Stimulated activated CD4-positive, alpha-beta T cell treated with anti-CD3 and anti-CD28 coated beads, Interleukin-2, amount 100 ng/mL, for 4 hours (primary cell): ENCODE data around the gene SNTG2.

Experiments used
- DNase-seq: peaks from one replicate; pipeline ENCODE4 v3.0.0-alpha.2; 2020; ENCODE audit warnings: low read depth

The SNTG2 gene

DNA sequence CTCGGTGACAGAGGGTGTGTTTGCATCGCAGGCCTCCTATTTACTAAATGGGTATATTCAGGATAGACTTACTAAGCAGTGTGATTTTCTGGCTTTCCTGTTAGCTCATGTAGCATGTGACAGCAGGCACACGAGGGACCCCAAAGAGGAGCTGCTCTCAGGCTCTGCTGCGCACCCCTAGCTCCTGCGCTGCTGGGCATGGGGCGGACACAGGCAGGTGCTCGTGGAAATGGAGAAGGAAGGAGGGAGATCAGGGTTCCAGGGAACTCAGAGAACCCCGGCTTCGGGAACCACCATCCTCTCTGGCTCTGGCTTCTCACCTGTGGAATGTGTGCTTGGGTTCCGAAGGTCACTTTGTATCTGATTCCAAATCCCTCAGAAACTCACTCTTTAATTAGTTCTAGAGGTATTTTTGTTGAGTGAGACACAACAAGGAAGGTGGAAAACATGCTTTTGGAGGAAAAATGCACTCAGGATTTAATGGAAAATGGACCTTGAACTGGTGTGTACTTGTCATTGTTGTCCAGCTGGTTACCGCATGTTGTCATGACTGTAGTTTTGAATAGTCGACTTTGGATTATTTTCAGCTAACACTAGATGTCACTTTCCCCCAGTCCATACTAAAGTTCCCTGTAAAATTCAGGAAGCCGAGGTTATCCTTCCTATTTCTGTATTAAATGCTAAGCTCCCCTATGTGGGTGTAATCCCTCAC, 3.5 kb downstream of the SNTG2 start:
- no peak for DNase-seq

GRCh38 chr2:954687-955000, 4.0 kb downstream of the SNTG2 start:
- no peak for DNase-seq

DNA sequence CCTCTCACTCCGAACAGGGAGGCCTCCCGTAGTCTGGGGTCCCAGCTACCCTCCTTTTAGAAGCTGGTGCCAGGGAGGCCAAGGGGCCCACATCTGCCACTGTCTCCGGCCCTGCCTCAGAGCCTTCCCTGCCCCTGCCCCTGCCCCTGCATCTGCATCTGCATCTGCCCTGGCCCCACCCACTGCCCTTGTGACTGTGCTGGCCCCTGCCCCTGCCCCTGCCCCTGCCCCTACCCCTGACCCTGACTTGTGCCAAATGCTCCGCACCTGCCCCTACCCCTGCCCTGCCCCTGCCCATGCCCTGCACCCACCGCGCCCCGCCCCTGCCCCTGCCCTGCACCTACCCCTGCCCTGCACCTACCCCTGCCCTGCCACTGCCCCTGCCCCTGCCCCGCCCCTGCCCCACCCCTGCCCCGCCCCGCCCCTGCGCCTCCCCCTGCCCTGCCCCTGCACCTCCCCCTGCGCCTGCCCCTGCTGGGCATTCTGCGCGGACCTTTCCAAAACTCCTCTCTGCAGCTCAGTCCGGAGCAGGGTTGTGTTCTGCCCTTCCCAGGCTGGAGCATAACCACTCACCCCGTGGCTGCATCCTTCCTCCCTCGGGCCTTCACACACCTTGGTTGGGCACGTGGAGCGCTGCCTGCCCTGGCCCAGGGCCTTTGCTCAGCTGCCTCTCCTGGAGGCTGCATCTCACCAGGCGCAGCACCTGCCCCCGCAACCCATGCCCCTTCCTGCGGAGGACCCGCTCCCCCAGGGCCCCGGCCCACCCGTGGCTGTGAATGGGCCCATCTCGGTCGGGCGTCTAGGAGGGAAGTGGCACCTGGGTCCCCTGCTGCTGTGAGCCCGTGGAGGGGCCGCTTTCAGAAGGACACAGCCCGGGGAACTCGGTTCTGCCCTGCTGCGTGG, 5.4 kb downstream of the SNTG2 start:
- DNase-seq, result no peak

GRCh38 chr2:959457-959856, 8.8 kb downstream of the SNTG2 start:
- no peak for DNase-seq

GRCh38 chr2:960061-960736, 9.6 kb downstream of the SNTG2 start:
- DNase-seq, result no peak

- no peak for DNase-seq
Observed at GRCh38 chr2:961786-962185, 11.1 kb downstream of the SNTG2 start.

DNA sequence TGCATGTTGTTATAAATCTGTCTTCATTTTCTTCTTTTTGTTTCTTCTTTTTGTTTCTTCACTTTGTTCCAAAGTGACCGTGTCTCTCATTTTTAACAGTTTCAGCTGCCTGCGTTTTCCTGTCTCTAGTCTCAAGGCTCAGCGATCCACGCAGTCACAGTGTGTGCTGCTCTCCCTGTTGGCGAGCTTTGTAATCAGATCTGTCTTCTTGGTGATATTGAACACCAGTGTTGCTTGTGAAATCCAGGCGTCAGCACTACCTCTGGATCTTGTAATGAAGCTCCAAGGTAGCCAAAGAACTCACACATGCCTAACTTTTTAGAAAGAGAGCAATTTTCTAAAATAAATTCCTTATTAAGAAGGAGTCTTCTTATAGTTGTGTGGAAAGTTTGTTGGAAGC, 13.2 kb downstream of the SNTG2 start:
- no peak for DNase-seq

GRCh38 chr2:964562-964961, 13.9 kb downstream of the SNTG2 start:
- DNase-seq, result no peak

DNA sequence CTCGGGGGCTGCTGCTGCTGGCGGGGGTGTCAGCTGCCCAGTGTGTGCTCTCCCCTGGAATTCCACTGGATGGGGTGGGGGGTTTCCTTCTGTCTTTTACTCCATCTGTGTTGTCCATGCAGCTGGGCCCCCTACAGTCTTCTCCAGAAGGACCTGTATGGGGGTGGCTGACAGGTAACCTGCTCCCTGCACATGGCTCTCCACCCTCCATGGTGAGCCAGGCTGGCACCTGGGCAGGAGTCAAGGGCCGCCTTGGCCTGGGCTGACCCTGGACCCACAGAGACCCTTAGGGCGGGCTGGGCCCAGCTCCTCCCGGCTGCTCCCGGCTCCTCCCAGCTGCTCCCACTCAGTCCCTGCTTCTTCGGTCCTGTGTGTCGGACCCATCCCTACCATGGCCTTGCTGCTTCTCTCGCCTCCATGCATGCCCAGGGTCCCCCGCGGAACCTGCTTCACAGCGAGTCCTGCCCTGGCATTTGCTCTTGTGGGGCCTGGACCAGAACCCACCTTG, 15.0 kb downstream of the SNTG2 start:
- DNase-seq, result no peak

- DNase-seq, result no peak
Observed at GRCh38 chr2:973129-973528, 22.5 kb downstream of the SNTG2 start.

- no peak for DNase-seq
Observed at GRCh38 chr2:974054-974453, 23.4 kb downstream of the SNTG2 start.

GRCh38 chr2:974502-974901, 23.9 kb downstream of the SNTG2 start:
- DNase-seq, result no peak

GRCh38 chr2:975095-975494, 24.4 kb downstream of the SNTG2 start:
- no peak for DNase-seq

DNA sequence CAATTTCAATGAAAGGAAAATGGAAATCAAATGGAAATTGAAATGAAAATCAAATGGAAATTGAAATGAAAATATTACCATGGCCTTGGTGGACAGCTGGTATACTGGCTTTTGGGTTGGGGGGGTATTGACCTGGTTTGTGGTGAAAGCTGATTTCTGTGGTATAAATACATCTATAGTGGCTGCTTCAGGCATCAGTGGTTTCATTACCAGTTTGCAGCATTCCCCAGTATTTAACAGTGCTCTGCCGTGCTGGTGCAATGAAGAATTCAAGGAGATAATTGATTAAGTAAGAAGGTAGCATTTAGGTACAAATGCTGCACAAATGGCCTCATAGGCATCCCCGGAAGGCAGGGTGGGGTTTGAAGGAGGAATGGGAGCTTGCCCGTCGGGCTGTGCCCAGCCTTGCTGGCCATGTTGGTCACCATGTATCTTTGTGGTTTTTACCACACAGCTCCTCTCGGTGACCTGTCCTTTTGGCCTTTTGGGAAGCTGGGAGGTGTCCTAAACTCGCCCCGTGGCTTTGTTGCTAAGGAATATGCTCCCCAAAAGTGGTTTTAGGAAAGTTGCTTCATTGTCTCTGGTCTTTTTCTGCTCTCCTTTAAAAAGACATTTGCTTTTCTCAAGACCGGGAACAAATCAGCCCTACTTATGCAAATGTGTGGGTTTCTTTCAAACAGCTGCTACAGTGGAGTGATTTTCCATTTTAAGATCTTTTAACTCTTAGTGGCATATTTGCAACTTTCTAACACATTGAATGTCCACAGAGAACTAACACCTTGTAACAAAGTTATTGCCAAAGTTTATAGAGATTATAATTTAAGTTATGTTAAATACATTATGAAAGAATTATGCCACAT, 28.6 kb downstream of the SNTG2 start:
- DNase-seq, result no peak

DNA sequence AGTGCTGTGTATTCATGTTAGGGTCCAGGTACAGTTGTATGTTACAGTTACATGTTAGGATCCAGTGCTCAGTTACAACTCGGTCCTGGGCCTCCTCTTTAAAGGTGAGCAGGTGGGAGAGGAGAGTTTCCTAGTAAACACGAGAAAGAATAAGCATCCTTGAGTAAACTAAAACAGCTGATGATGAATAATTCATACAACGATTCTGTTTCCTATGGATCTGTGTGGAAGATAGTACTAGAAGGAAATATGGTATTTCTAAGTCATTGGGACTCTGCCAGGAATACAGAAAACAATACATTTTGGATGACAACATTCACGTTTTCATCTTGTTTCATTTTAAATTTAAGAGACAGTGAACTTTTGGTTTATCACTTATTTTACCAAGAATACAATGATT, 29.5 kb downstream of the SNTG2 start:
- DNase-seq, result no peak

DNA sequence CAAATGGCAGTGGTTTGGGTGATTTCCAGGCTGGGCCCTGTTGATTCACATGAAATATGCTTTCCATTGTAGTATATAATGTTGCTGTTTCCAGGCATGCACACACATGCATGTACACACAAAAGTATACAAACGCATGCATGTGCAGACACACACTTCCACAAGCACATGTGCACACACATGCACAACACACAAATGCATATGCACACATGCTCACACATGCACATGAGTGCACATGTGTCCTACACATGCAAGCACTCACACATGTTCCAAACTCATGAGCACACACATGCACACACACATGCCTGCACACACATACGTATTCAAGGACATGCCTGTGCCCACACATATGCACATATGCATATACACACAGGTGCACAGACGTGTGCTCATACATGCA, 30.6 kb downstream of the SNTG2 start:
- DNase-seq, result no peak

DNA sequence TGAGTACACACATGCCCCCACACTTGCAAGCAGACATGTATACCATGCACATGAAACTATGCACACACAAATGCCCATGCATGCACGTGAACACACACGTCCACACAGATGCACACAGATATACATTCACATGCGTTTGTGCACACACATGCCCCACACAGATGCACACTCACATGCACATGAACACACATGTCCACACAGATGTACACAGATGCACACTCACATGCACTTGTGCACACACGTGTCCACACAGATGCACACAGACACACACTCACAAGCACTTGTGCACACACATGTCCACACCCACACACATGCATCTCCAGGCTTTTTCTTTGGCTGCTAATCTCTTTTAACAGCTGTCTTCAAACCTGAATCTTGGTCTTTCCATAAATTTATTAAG, 31.1 kb downstream of the SNTG2 start:
- DNase-seq, result no peak

DNA sequence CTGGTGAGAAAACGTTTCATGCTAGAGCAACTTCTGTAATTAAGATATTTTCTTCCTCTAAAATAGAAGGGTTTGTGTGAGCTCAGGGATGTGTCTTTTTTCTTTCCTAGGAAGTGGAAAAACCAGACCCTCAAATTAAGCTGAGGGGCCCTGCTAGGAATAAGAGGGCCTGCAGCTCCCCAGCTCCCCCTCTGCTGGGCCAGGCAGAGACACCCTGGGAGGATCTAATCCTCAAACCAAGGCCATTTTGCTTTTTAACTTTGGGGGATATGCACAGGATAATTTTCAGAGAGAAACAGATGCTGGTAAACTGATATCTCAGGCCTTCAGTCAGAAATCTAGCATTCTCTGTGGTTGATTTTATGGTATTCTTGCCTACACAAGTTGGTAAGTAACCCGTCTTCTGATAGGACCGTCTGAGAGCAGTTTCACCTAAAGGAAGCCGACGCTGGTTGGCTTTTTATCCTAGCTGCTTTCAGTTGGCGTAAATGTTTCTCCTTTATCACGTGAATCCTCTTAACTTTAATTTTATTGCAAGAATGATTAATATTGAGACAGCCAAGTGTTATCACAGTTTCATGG, 34.8 kb downstream of the SNTG2 start:
- no peak for DNase-seq

DNA sequence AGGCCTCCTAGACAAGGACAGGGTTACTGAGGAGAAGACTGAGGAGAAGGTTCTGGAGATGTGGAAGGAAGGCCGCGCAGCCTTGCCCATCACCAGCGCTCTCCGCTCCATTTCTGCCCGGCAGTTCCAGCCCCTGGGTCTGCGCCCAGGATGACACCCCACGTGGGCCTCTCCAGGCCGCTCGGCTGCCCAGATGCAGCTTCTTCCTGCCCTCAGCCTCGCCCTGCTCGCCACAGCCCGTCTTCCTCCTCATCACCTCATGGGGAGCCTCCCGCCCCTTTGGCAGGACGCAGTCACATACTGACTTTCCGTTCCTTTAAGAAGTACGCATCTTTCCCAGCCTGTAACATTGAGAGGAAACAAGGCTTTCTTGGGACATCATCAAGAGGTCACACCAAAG, 37.1 kb downstream of the SNTG2 start:
- no peak for DNase-seq

DNA sequence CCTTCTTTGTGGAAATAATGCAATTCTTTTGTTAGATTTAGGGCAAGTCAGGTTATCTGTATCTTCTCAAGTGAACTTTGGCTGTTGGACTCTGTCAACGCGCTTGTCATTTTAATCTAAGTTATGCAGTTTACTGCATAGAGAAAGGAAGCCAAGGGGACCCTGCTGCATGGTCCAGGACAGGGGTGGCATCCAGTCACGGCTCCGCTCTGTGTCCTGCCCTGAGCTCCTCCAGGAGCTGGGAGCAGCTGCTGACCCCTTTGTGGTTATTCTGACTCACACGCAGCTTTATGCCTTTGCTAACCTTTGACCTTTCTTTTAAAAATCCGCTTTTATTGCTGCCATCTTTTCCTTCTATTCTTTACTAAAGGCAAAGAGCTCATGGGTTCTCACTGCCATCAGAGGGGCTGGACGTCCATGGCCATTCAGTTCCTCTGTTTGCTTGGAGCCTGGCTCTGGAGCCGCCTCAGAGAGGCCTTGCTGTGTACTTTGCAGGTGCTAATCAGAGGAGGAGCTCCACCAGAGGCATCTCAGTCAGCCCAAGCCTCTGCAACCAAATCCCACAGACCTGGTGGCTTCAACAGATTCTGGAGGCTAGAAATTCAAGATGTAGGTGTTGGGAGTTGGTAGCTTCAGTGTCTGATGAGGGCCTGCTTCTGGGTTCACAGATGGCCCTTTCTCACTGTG, 39.3 kb downstream of the SNTG2 start:
- DNase-seq, result no peak

- DNase-seq, result no peak
Observed at GRCh38 chr2:990970-991369, 40.3 kb downstream of the SNTG2 start.
